ENCODE measurements around the gene ATP6V1G2.
"Not testable (repeated sequence)": the region's sequence is repeated elsewhere in the genome, so short reads cannot be mapped to it uniquely, and the experiment has no call there.

Gene ATP6V1G2

GRCh38 chr6:31546339-31546957, at the start of gene ATP6V1G2:
TSS of gene ATP6V1G2 (minus strand) at chr6:31546608. CDS start at chr6:31546559, 49 bp downstream.
- DNase-seq, result no peak

- DNase-seq, result no peak
These were observed 46.0 kb upstream of the ATP6V1G2 start for GRCh38 chr6:31592396-31592771.

GRCh38 chr6:31590691-31591090, 44.3 kb upstream of the ATP6V1G2 start:
- DNase-seq, result not testable (repeated sequence)

GRCh38 chr6:31588871-31589650, 42.7 kb upstream of the ATP6V1G2 start:
- no peak for DNase-seq

- DNase-seq, result no peak
These were observed 41.7 kb upstream of the ATP6V1G2 start for GRCh38 chr6:31587791-31588777.

- DNase-seq, result no peak
These were observed 40.3 kb upstream of the ATP6V1G2 start for GRCh38 chr6:31586599-31587281.

GRCh38 chr6:31586008-31586407, 39.6 kb upstream of the ATP6V1G2 start, which contains the start of gene LST1:
TSS of gene LST1 (plus strand) at chr6:31586277. CDS start at chr6:31587300, 1,023 bp downstream.
- DNase-seq, result no peak

GRCh38 chr6:31585491-31585890, 39.1 kb upstream of the ATP6V1G2 start:
- DNase-seq, result no peak

GRCh38 chr6:31582230-31582643, 35.8 kb upstream of the ATP6V1G2 start, which contains the start of gene LTB:
TSS of gene LTB (minus strand) at chr6:31582424. CDS start at chr6:31582417, 7 bp downstream.
- DNase-seq, result no peak

GRCh38 chr6:31581434-31582229, 35.2 kb upstream of the ATP6V1G2 start:
- DNase-seq, result no peak

GRCh38 chr6:31580807-31581433, 34.5 kb upstream of the ATP6V1G2 start:
- DNase-seq, result no peak

GRCh38 chr6:31580438-31580740, 34.0 kb upstream of the ATP6V1G2 start:
- DNase-seq, result no peak

GRCh38 chr6:31579546-31580437, 33.4 kb upstream of the ATP6V1G2 start:
- DNase-seq, result no peak

GRCh38 chr6:31579119-31579505, 32.7 kb upstream of the ATP6V1G2 start:
- DNase-seq, result no peak

- no peak for DNase-seq
These were observed 32.0 kb upstream of the ATP6V1G2 start for GRCh38 chr6:31578184-31579118.

GRCh38 chr6:31577579-31577966, 31.2 kb upstream of the ATP6V1G2 start:
- no peak for DNase-seq

GRCh38 chr6:31576897-31577578, 30.6 kb upstream of the ATP6V1G2 start:
- DNase-seq, result no peak

- DNase-seq, result no peak
These were observed 29.7 kb upstream of the ATP6V1G2 start for GRCh38 chr6:31575952-31576685.
